PC-9 (cell line): ENCODE measurements around the gene GALT. TPM values are rescaled to one million over a fixed set of nuclear protein-coding genes. Genes with fewer than 3 reads are reported as not detected.

Source experiments
- BruUV-seq: library from RNA; stranded (reverse); fragments of 400-500 nt; replicated peaks from 2 replicates; lab custom pipeline; 2021; lab: Mats Ljungman, UMichigan
- CTCF ChIA-PET: fragments of 300-600 bp; sonication (Branson Sonifier 250); formaldehyde crosslinking; loops from one replicate; lab custom pipeline; 2022; ENCODE audit warnings: antibody characterized with exemption; lab: Charles Lee
- POLR2A ChIA-PET: fragments of 300-600 bp; sonication (Branson Sonifier 250); formaldehyde crosslinking; loops from one replicate; lab custom pipeline; 2022; ENCODE audit warnings: antibody characterized with exemption; ENCODE audit not compliant: unreplicated experiment; lab: Charles Lee
- DNase-seq, 2 experiments: peaks; one replicate each; pipeline versions ENCODE4 v3.0.0 to v3.0.0-alpha.2; 2015 to 2022; ENCODE audit warnings: mixed read lengths in 1 of 2
- H2AFZ ChIP-seq: fragments of 200-600 bp; sonication (generic); 2 replicates; pipeline ENCODE4 v1.8.1; 2017; ENCODE audit warnings: antibody characterized with exemption
- H3F3A ChIP-seq: fragments of 200-600 bp; sonication (generic); 2 replicates; pipeline ENCODE4 v1.8.1; 2017; ENCODE audit warnings: antibody characterized with exemption, mild to moderate bottlenecking, low read depth; ENCODE audit not compliant: insufficient read depth
- H3K27ac ChIP-seq: fragments of 200-600 bp; sonication (generic); 2 replicates; pipeline ENCODE4 v1.6.1; 2016; ENCODE audit warnings: mixed run types
- H3K27me3 ChIP-seq: fragments of 200-600 bp; sonication (generic); 2 replicates; pipeline ENCODE4 v1.6.1; 2016; ENCODE audit warnings: low read depth, mixed run types; ENCODE audit not compliant: insufficient read depth
- H3K36me3 ChIP-seq: fragments of 200-600 bp; sonication (generic); 2 replicates; pipeline ENCODE4 v1.6.1; 2016; ENCODE audit warnings: low read depth, mixed run types
- H3K4me1 ChIP-seq: fragments of 200-600 bp; sonication (generic); replicated peaks from 2 replicates; pipeline ENCODE4 v1.6.1; 2016; ENCODE audit warnings: mixed run types; ENCODE audit not compliant: insufficient read depth
- H3K4me2 ChIP-seq: fragments of 200-600 bp; sonication (generic); 2 replicates; pipeline ENCODE4 v1.6.1; 2017; ENCODE audit warnings: mixed run types
- H3K4me3 ChIP-seq: fragments of 200-600 bp; sonication (generic); 2 replicates; pipeline ENCODE4 v1.6.1; 2016; ENCODE audit warnings: mixed run types
- H3K79me2 ChIP-seq: fragments of 200-600 bp; sonication (generic); 2 replicates; pipeline ENCODE4 v1.6.1; 2017; ENCODE audit warnings: low read depth, mixed run types
- H3K9me2 ChIP-seq: fragments of 200-600 bp; sonication (generic); 2 replicates; pipeline ENCODE4 v1.8.1; 2017; ENCODE audit warnings: mild to moderate bottlenecking; ENCODE audit not compliant: insufficient read depth
- H3K9me3 ChIP-seq: fragments of 200-600 bp; sonication (generic); 2 replicates; pipeline ENCODE4 v1.8.1; 2016; ENCODE audit warnings: low read depth; ENCODE audit not compliant: insufficient read depth
- H4K20me1 ChIP-seq: fragments of 200-600 bp; sonication (generic); 2 replicates; pipeline ENCODE4 v1.8.1; 2017; ENCODE audit not compliant: insufficient read depth
- EZH2 ChIP-seq: fragments of 200-600 bp; sonication (generic); IDR thresholded peaks from 2 replicates; pipeline ENCODE4 v1.8.0; 2017; ENCODE audit warnings: antibody characterized with exemption, low read depth
- intact Hi-C: fragments of 100-400 bp; cut with micrococcal nuclease; formaldehyde crosslinking; loops from one replicate; pipeline ENCODE4 v1.10.0; 2022; ENCODE audit not compliant: unreplicated experiment
- total RNA-seq: library from RNA; stranded (reverse); gene quantifications from 2 replicates; pipeline ENCODE4 v1.2.3, GENCODE V29; 2021
- TF ChIP-seq, protein P1 (sequence below): fragments of 200-600 bp; sonication (generic); conservative IDR thresholded peaks from 2 replicates; pipeline ENCODE4 v1.6.1; 2017; ENCODE audit warnings: mixed run types, antibody characterized with exemption, mild to moderate bottlenecking, moderate library complexity

Gene GALT
- total RNA-seq, 1 experiment from 2014 or later: 18.2 TPM

DNA sequence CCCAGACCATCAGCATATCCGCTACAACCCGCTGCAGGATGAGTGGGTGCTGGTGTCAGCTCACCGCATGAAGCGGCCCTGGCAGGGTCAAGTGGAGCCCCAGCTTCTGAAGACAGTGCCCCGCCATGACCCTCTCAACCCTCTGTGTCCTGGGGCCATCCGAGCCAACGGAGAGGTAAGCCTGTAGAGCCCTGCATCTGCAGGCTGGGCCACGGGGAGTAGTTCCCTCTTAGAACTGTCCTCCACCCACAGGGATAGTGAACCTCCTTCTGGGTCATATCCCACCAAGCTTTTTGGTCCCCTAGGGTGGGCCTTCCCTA is 569 bp downstream of the GALT start:
- POLR2A ChIA-PET: no interaction called here
- H3K4me3 ChIP-seq: peak overlapping the region; percentile 71

DNA sequence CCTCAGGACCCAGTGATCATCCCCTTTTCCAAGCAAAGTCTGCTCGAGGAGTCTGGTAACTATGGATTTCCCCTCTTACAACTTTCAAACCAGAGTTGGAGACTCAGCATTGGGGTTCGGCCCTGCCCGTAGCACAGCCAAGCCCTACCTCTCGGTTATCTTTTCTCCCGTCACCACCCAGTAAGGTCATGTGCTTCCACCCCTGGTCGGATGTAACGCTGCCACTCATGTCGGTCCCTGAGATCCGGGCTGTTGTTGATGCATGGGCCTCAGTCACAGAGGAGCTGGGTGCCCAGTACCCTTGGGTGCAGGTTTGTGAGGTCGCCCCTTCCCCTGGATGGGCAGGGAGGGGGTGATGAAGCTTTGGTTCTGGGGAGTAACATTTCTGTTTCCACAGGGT is 1.2 kb downstream of the GALT start:
- no peak for TF ChIP-seq EZH2
- Histone ChIP-seq H2AFZ (no peak overlapping the region), H3K79me2 (peaks cover 10% of the 10 kb centered on the region; the same call in 1 of the 2 replicates), H3K27me3 (no peaks in the 10 kb centered on the region), H3F3A (peaks cover 11% of the 10 kb centered on the region; the same call in 1 of the 2 replicates), H3K36me3 (no peaks in the 10 kb centered on the region), H3K4me3 (peak overlapping the region; percentile 71), H3K4me2 (peak overlapping the region; percentile 88), H3K27ac (no peak overlapping the region), H3K4me1 (peaks cover 25% of the 10 kb centered on the region), H3K9me2 (no peaks in the 10 kb centered on the region), H4K20me1 (no peaks in the 10 kb centered on the region; the same call in 1 of the 2 replicates), H3K9me3 (no peaks in the 10 kb centered on the region)
- ChIA-PET POLR2A (interaction anchor here (0.6 kb wide), 1 partner anchor 1010 kb away, joined by 3 read pairs; the partner anchor contains the start of genes CCDC107 and RMRP), CTCF (no interaction called here)
- no peak for DNase-seq
- BruUV-seq: TSS peak; percentile 44
- intact Hi-C loops: loop anchor here (2.0 kb wide), 1 partner anchor 17 kb away; no protein-coding TSS in a partner anchor

More for the DNA sequence above, 569 bp downstream of the GALT start:
- CTCF ChIA-PET: interaction anchor here (0.6 to 1.2 kb wide), 2 partner anchors 9 to 383 kb away, joined by 3 to 6 read pairs; no protein-coding TSS in a partner anchor
- Histone ChIP-seq H3K27ac (no peak overlapping the region), H3K79me2 (peaks cover 10% of the 10 kb centered on the region; the same call in 1 of the 2 replicates), H2AFZ (peak overlapping the region; percentile 92), H3K9me3 (no peaks in the 10 kb centered on the region), H3K4me1 (peaks cover 20% of the 10 kb centered on the region; the same call in 1 of the 2 replicates), H3K9me2 (no peaks in the 10 kb centered on the region), H3F3A (peaks cover 11% of the 10 kb centered on the region; the same call in 1 of the 2 replicates), H3K36me3 (no peaks in the 10 kb centered on the region), H4K20me1 (no peaks in the 10 kb centered on the region; the same call in 1 of the 2 replicates), H3K4me2 (peak overlapping the region; percentile 88), H3K27me3 (no peaks in the 10 kb centered on the region)
- no peak for DNase-seq
- no TSS peak for BruUV-seq
- intact Hi-C loops: loop anchor here (2.0 kb wide), 1 partner anchor 18 kb away; no protein-coding TSS in a partner anchor
- no peak for TF ChIP-seq EZH2
- TF ChIP-seq, protein P1, sequence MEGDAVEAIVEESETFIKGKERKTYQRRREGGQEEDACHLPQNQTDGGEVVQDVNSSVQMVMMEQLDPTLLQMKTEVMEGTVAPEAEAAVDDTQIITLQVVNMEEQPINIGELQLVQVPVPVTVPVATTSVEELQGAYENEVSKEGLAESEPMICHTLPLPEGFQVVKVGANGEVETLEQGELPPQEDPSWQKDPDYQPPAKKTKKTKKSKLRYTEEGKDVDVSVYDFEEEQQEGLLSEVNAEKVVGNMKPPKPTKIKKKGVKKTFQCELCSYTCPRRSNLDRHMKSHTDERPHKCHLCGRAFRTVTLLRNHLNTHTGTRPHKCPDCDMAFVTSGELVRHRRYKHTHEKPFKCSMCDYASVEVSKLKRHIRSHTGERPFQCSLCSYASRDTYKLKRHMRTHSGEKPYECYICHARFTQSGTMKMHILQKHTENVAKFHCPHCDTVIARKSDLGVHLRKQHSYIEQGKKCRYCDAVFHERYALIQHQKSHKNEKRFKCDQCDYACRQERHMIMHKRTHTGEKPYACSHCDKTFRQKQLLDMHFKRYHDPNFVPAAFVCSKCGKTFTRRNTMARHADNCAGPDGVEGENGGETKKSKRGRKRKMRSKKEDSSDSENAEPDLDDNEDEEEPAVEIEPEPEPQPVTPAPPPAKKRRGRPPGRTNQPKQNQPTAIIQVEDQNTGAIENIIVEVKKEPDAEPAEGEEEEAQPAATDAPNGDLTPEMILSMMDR: no peak

DNA sequence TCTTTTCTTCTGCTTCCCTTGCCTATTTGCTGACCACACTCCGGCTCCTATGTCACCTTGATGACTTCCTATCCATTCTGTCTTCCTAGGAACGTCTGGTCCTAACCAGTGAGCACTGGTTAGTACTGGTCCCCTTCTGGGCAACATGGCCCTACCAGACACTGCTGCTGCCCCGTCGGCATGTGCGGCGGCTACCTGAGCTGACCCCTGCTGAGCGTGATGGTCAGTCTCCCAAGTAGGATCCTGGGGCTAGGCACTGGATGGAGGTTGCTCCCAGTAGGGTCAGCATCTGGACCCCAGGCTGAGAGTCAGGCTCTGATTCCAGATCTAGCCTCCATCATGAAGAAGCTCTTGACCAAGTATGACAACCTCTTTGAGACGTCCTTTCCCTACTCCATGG is 2.2 kb downstream of the GALT start:
- peaks cover 11% of the 10 kb centered on the region; the same call in 1 of the 2 replicates for H3F3A ChIP-seq
- H2AFZ ChIP-seq: no peak overlapping the region
- H3K9me2 ChIP-seq: no peaks in the 10 kb centered on the region
- BruUV-seq: no TSS peak
- TF ChIP-seq, protein P1: no peak
- TF ChIP-seq EZH2: no peak
- intact Hi-C loops: no loop called here
- peaks cover 28% of the 10 kb centered on the region for H3K4me1 ChIP-seq
- peaks cover 10% of the 10 kb centered on the region; the same call in 1 of the 2 replicates for H3K79me2 ChIP-seq
- no peaks in the 10 kb centered on the region for H3K9me3 ChIP-seq
- CTCF ChIA-PET: no interaction called here
- POLR2A ChIA-PET: no interaction called here
- H4K20me1 ChIP-seq: no peaks in the 10 kb centered on the region; the same call in 1 of the 2 replicates
- H3K27me3 ChIP-seq: no peaks in the 10 kb centered on the region
- DNase-seq: no peak
- no peak overlapping the region for H3K4me2 ChIP-seq
- no peak overlapping the region for H3K4me3 ChIP-seq
- no peak overlapping the region for H3K27ac ChIP-seq
- H3K36me3 ChIP-seq: no peaks in the 10 kb centered on the region
